Esophagus muscularis mucosa (tissue), 4 donors: Measurements from ENCODE around the gene P2RY2.

Experiments
- EP300 ChIP-seq: sonication (generic); formaldehyde crosslinking; IDR thresholded peaks from one replicate; pipeline ENCODE4 v1.6.1; 2017; ENCODE audit warnings: antibody characterized with exemption
- POLR2A ChIP-seq: fragments of 450-650 bp; IDR thresholded peaks from one replicate; pipeline ENCODE4 v1.6.1; 2017; ENCODE audit warnings: antibody characterized with exemption, moderate library complexity, mild to moderate bottlenecking, low read depth
- POLR2AphosphoS5 ChIP-seq, 2 donors: sonication (generic); formaldehyde crosslinking; IDR thresholded peaks; one replicate each; pipeline ENCODE4 v1.6.1; 2017; ENCODE audit warnings: antibody characterized with exemption in 2 of 2
- TF ChIP-seq, protein P1 (sequence below), 3 experiments: fragments of 200-600 bp in 2 of 3; fragments of 450-650 bp in 1 of 3; sonication (generic) in 2 of 3; IDR thresholded peaks; one replicate each; pipeline ENCODE4 v1.5.1; 2017 to 2019; ENCODE audit warnings: antibody characterized with exemption in 3 of 3, mild to moderate bottlenecking in 2 of 3, moderate library complexity in 1 of 3

DNA sequence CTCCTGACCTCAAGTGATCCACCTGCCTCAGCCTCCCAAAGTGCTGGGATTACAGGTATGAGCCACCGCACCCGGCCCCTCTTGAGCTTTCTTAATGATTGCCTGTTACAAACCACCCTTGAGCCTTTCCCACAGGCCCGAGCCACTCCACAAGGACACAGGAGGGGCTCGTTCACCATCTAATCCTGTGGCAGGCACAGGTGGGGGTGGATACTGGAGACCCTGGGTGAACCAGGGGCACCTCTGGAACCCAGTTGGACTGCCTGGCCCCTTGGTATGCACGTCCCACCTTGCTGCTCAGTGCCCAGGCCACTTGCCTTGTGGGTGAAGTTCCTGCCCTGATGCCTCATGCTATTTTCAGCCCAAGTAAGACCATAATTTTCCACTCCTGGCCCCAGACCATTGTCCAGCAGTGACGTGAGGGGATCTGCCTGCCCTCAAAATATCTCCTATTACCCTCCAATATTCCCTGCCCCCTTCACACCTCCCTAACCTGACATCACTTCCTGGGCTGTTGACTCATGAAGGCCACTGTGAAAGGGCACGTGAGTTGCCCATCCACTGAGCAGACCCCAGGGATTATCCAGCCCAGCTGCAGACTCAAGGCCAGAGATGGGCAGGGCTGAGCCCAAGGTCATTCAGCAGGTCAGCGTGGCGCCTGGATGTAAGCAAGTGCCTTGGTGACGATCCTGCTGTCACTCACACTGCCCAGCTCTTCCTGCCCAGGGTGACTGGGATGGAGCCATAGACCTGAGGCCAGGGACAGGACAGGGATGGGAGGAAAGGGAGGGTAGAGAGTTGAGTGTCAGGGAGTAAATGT is 19.6 kb downstream of the P2RY2 start:
- TF ChIP-seq, protein P1, sequence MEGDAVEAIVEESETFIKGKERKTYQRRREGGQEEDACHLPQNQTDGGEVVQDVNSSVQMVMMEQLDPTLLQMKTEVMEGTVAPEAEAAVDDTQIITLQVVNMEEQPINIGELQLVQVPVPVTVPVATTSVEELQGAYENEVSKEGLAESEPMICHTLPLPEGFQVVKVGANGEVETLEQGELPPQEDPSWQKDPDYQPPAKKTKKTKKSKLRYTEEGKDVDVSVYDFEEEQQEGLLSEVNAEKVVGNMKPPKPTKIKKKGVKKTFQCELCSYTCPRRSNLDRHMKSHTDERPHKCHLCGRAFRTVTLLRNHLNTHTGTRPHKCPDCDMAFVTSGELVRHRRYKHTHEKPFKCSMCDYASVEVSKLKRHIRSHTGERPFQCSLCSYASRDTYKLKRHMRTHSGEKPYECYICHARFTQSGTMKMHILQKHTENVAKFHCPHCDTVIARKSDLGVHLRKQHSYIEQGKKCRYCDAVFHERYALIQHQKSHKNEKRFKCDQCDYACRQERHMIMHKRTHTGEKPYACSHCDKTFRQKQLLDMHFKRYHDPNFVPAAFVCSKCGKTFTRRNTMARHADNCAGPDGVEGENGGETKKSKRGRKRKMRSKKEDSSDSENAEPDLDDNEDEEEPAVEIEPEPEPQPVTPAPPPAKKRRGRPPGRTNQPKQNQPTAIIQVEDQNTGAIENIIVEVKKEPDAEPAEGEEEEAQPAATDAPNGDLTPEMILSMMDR (IDR thresholded peaks at IDR 0.05): no peak
- TF ChIP-seq POLR2AphosphoS5 (IDR thresholded peaks at IDR 0.05) (no peak), POLR2A (no peak), EP300 (no peak)
